K562 (cell line): Measurements from ENCODE around the gene RCSD1. TPM values are rescaled to one million over a fixed set of nuclear protein-coding genes. Genes with fewer than 3 reads are reported as not detected.

ENCODE experiments used
- CHCHD3 ChIP-seq: fragments of 250-450 bp; sonication (Bioruptor Pico); IDR thresholded peaks from 2 replicates; pipeline ENCODE4 v2.1.2; 2022; ENCODE audit warnings: mild to moderate bottlenecking
- CSDE1 ChIP-seq, 2 experiments: fragments of 450-650 bp; IDR thresholded peaks; 2 replicates each; pipeline ENCODE4 v1.6.1; 2016; ENCODE audit warnings: mild to moderate bottlenecking in 1 of 2
- CTCF ChIP-seq, 3 experiments: IDR thresholded peaks in 2 of 3; conservative IDR thresholded peaks in 1 of 3; 2 replicates each; pipeline ENCODE4 v1.5.1; 2011 to 2012; ENCODE audit warnings: low read length in 3 of 3, mild to moderate bottlenecking in 3 of 3, control low read depth in 2 of 3, improper control_type of control experiment in 1 of 3, inconsistent platforms in 1 of 3, low read depth in 1 of 3, mixed read lengths in 1 of 3, moderate library complexity in 1 of 3; ENCODE audit not compliant: insufficient read depth in 2 of 3
- HMG20A ChIP-seq: fragments of 450-650 bp; formaldehyde crosslinking; conservative IDR thresholded peaks from 2 replicates; pipeline ENCODE4 v1.4.0; 2020; ENCODE audit warnings: mild to moderate bottlenecking, mixed read lengths
- KAT7 ChIP-seq: sonication (generic); formaldehyde crosslinking; IDR thresholded peaks from 2 replicates; pipeline ENCODE4 v1.8.0; 2022; ENCODE audit warnings: missing genetic modification reagents, mild to moderate bottlenecking, borderline replicate concordance
- MBD2 ChIP-seq: sonication (generic); IDR thresholded peaks from 2 replicates; pipeline ENCODE4 v1.6.1; 2016; ENCODE audit warnings: low read depth, borderline replicate concordance
- NFATC3 ChIP-seq: fragments of 450-650 bp; IDR thresholded peaks from 2 replicates; pipeline ENCODE4 v1.6.1; 2017; ENCODE audit warnings: mild to moderate bottlenecking
- NFXL1 ChIP-seq: fragments of 450-650 bp; formaldehyde crosslinking; IDR thresholded peaks from 2 replicates; pipeline ENCODE4 v1.4.0; 2021; ENCODE audit warnings: mild to moderate bottlenecking
- RAD21 ChIP-seq, 2 experiments: fragments of 250-450 bp in 1 of 2; fragments of 450-650 bp in 1 of 2; sonication (Bioruptor Pico) in 1 of 2; formaldehyde crosslinking in 1 of 2; IDR thresholded peaks in 1 of 2; conservative IDR thresholded peaks in 1 of 2; 2 replicates each; pipeline versions ENCODE4 v1.4.0 to v1.8.0; 2020 to 2022; ENCODE audit warnings: mild to moderate bottlenecking in 2 of 2, moderate library complexity in 1 of 2
- RERE ChIP-seq: sonication (generic); formaldehyde crosslinking; IDR thresholded peaks from 2 replicates; pipeline ENCODE4 v1.8.0; 2023; ENCODE audit warnings: missing genetic modification reagents, mild to moderate bottlenecking, borderline replicate concordance
- SAFB2 ChIP-seq: fragments of 200-400 bp; formaldehyde crosslinking; IDR thresholded peaks from 2 replicates; pipeline ENCODE4 v1.6.1; 2018; ENCODE audit warnings: borderline replicate concordance, low read length, low read depth, moderate library complexity; ENCODE audit not compliant: severe bottlenecking
- SREBF2 ChIP-seq: sonication (generic); formaldehyde crosslinking; IDR thresholded peaks from 2 replicates; pipeline ENCODE4 v1.4.0; 2020; ENCODE audit warnings: mild to moderate bottlenecking, missing genetic modification reagents
- TSC22D4 ChIP-seq: fragments of 450-650 bp; IDR thresholded peaks from 2 replicates; pipeline ENCODE4 v1.6.1; 2016; ENCODE audit warnings: missing genetic modification characterization, missing biosample characterization, control low read depth
- WHSC1 ChIP-seq: IDR thresholded peaks from one replicate; pipeline ENCODE4 v1.6.1; 2012; ENCODE audit warnings: low read length, control low read depth, inconsistent platforms
- ZBTB1 ChIP-seq: sonication (generic); formaldehyde crosslinking; IDR thresholded peaks from 2 replicates; pipeline ENCODE4 v1.8.1; 2023; ENCODE audit warnings: missing genetic modification reagents, low read depth, mild to moderate bottlenecking, borderline replicate concordance
- ZKSCAN8 ChIP-seq: fragments of 200-800 bp; sonication (Bioruptor generic); IDR thresholded peaks from 2 replicates; pipeline ENCODE4 v1.6.1; 2016; ENCODE audit warnings: missing genetic modification characterization, missing compliant biosample characterization
- ZNF696 ChIP-seq: fragments of 250-450 bp; sonication (Bioruptor Pico); conservative IDR thresholded peaks from 2 replicates; pipeline ENCODE4 v1.4.0; 2020; ENCODE audit warnings: mild to moderate bottlenecking, moderate library complexity
- polyA plus RNA-seq, 8 experiments: library from polyadenylated mRNA; depleted of rRNA in 4 of 8; stranded (reverse) in 5 of 8; unstranded in 3 of 8; fragments of >200 nt; fragmentation: Nextera tagmentation in 2 of 8; fragmentation: Illumina TruSeq in 1 of 8; extraction: Ambion mirVana in 2 of 8; extraction: Trizol in 1 of 8; gene quantifications; 2 replicates each; pipeline versions ENCODE4 v1.2.1 to v1.2.3, GENCODE V29; 2011 to 2014; ENCODE audit warnings: inconsistent platforms in 1 of 8, missing spikeins in 1 of 8
- total RNA-seq, 7 experiments: library from RNA; depleted of rRNA in 6 of 7; stranded (reverse); fragments of >200 nt in 6 of 7; fragmentation: Illumina TruSeq in 2 of 7; extraction: Trizol in 2 of 7; gene quantifications; 2 replicates each; pipeline versions ENCODE4 v1.2.1 to v1.2.3, GENCODE V29; 2011 to 2021; ENCODE audit warnings: low replicate concordance in 1 of 7
- TF ChIP-seq, protein P1 (sequence below): fragments of 450-650 bp; IDR thresholded peaks from 2 replicates; pipeline ENCODE4 v1.6.1; 2016; ENCODE audit warnings: low read depth, mild to moderate bottlenecking, moderate library complexity
- TF ChIP-seq, protein P2 (sequence below): fragments of 450-650 bp; formaldehyde crosslinking; IDR thresholded peaks from 2 replicates; pipeline ENCODE4 v1.4.0; 2020; ENCODE audit warnings: mild to moderate bottlenecking, mixed read lengths

RCSD1 gene
- total and polyA plus RNA-seq, 9 of the 15 experiments (the other 6 are each of a cell fraction or from before 2014, with no cell fraction given) = 7.8 to 69.8 (median 45.3) TPM

DNA sequence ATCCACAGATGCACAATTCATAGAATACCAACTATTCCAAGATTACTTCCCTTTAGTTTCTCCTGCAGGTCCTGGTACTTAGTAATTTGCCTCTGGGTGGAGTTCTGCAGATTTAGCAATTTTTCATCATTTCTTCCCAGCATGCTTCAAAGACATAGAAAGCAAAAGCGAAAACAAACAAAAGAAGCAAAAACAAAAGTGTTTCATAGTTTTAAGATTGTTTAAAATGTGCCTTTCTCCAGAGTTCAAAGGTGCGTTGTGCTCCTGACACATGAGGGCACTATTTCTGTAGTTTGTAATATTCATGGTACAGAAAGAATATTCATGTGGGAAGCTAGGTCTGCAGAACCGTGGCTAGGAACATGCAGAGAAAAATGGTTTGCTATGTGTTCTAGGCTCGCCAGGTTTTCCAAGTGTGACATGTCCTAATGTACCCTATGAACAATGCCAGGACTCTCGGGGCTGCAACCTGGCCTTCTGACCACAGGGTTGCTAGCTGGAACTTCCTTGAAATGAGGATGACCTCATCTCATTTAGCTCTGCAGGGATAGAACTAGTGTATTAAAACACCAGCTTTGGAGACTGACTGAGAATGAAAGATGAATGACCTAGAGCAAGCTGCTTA lies 30.0 kb upstream of the RCSD1 start (continued):
- TF ChIP-seq RERE (no peak), ZNF696 (no peak), SREBF2 (no peak), CTCF (IDR thresholded peaks at IDR 0.05 in 2 of 3, conservative IDR thresholded peaks at IDR 0.05 in 1 of 3; ENCODE audit: insufficient read depth in 2 of 3, low read depth in 1 of 3, low read length in 3 of 3) (peak; percentile 61 to 91 (median 80)), WHSC1 (no peak), NFATC3 (no peak), KAT7 (CRISPR knock-in tag) (no peak), RAD21 (CRISPR knock-in tag; conservative IDR thresholded peaks at IDR 0.05 in 1 of 2, IDR thresholded peaks at IDR 0.05 in 1 of 2) (peak; percentile 93 to 97), MBD2 (no peak), ZBTB1 (no peak), NFXL1 (CRISPR knock-in tag) (no peak), TSC22D4 (tag) (no peak), CSDE1 (IDR thresholded peaks at IDR 0.05) (no peak), CHCHD3 (CRISPR knock-in tag) (no peak), SAFB2 (no peak), HMG20A (CRISPR knock-in tag) (no peak), ZKSCAN8 (CRISPR knock-in tag) (no peak)
- TF ChIP-seq, protein P1, sequence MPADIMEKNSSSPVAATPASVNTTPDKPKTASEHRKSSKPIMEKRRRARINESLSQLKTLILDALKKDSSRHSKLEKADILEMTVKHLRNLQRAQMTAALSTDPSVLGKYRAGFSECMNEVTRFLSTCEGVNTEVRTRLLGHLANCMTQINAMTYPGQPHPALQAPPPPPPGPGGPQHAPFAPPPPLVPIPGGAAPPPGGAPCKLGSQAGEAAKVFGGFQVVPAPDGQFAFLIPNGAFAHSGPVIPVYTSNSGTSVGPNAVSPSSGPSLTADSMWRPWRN = no peak
- TF ChIP-seq, protein P2, sequence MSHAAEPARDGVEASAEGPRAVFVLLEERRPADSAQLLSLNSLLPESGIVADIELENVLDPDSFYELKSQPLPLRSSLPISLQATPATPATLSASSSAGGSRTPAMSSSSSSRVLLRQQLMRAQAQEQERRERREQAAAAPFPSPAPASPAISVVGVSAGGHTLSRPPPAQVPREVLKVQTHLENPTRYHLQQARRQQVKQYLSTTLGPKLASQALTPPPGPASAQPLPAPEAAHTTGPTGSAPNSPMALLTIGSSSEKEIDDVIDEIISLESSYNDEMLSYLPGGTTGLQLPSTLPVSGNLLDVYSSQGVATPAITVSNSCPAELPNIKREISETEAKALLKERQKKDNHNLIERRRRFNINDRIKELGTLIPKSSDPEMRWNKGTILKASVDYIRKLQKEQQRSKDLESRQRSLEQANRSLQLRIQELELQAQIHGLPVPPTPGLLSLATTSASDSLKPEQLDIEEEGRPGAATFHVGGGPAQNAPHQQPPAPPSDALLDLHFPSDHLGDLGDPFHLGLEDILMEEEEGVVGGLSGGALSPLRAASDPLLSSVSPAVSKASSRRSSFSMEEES (CRISPR knock-in tag) = no peak
